ENCODE measurements around the gene LPCAT1. TPM values are rescaled to one million over a fixed set of nuclear protein-coding genes. Genes with fewer than 3 reads are reported as not detected.
"Not testable (repeated sequence)": the region's sequence is repeated elsewhere in the genome, so short reads cannot be mapped to it uniquely, and the experiment has no call there.

Gene LPCAT1
- total RNA-seq, 1 donor from 2014 or later, result 176 TPM

GRCh38 chr5:1522601-1523479 lies 920 bp downstream of the LPCAT1 start:
- DNase-seq (ENCODE audit: low read depth), result no peak

- peak; percentile 56 for DNase-seq (ENCODE audit: low read depth)
Observed at GRCh38 chr5:1521671-1522600, 1.8 kb downstream of the LPCAT1 start.

GRCh38 chr5:1520791-1521453 lies 2.8 kb downstream of the LPCAT1 start:
- no peak for DNase-seq (ENCODE audit: low read depth)

GRCh38 chr5:1519631-1520210 lies 4.0 kb downstream of the LPCAT1 start:
- no peak for DNase-seq (ENCODE audit: low read depth)

GRCh38 chr5:1517838-1518237 lies 5.9 kb downstream of the LPCAT1 start:
- no peak for DNase-seq (ENCODE audit: low read depth)

- DNase-seq (ENCODE audit: low read depth), result peak; percentile 89
Observed at GRCh38 chr5:1516615-1517601, 6.9 kb downstream of the LPCAT1 start.

GRCh38 chr5:1515921-1516571 lies 7.7 kb downstream of the LPCAT1 start:
- DNase-seq (ENCODE audit: low read depth), result peak; percentile 90

- DNase-seq (ENCODE audit: low read depth), result no peak
Observed at GRCh38 chr5:1515311-1515920, 8.3 kb downstream of the LPCAT1 start.

- not testable (repeated sequence) for DNase-seq (ENCODE audit: low read depth)
Observed at GRCh38 chr5:1514819-1515310, 8.9 kb downstream of the LPCAT1 start.

- DNase-seq (ENCODE audit: low read depth), result no peak
Observed at GRCh38 chr5:1514027-1514818, 9.5 kb downstream of the LPCAT1 start.

- no peak for DNase-seq (ENCODE audit: low read depth)
Observed at GRCh38 chr5:1513326-1514026, 10.3 kb downstream of the LPCAT1 start.

- DNase-seq (ENCODE audit: low read depth), result no peak
Observed at GRCh38 chr5:1512541-1513291, 11.0 kb downstream of the LPCAT1 start.

- peak; percentile 29 for DNase-seq (ENCODE audit: low read depth)
Observed at GRCh38 chr5:1511651-1512540, 11.9 kb downstream of the LPCAT1 start.

- DNase-seq (ENCODE audit: low read depth), result no peak
Observed at GRCh38 chr5:1511048-1511447, 12.7 kb downstream of the LPCAT1 start.

- DNase-seq (ENCODE audit: low read depth), result no peak
Observed at GRCh38 chr5:1510631-1511030, 13.1 kb downstream of the LPCAT1 start.

GRCh38 chr5:1510151-1510561 lies 13.6 kb downstream of the LPCAT1 start:
- DNase-seq (ENCODE audit: low read depth), result no peak

Data from renal cortical epithelial cell (primary cell).